Measurements from ENCODE around the gene VCX. TPM values are rescaled to one million over a fixed set of nuclear protein-coding genes. Genes with fewer than 3 reads are reported as not detected.
A peak's percentile ranks its signal among the peaks of the same experiment; 100 is the strongest.
"Not testable (repeated sequence)": the region's sequence is repeated elsewhere in the genome, so short reads cannot be mapped to it uniquely, and the experiment has no call there.

VCX gene
- 0.28 TPM in 1 of 2 replicates, not detected in the other for total RNA-seq
- long read RNA-seq = 0 reads

DNA sequence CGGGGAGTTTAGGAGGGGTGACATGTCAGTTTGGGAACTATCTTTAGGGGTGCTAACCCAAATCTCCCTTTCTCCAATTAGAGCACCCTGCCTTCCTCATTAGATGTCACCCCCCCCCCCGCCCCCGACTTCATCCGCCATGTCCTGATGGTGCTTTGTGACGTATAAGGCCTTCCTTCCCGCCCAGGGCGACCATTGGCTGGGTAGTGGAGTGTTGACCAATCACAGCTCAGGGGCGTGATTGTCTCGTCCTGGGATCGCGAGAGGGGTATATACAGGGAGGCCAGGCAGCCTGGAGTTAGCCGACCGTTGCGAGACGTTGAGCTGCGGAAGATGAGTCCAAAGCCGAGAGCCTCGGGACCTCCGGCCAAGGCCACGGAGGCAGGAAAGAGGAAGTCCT is at the start of gene VCX:
VCX (plus strand) TSS at position 301 of the 400 bp plus-strand sequence; CDS start at position 334, 33 bp downstream.
- not testable (repeated sequence) for H3K4me3 Mint-ChIP-seq; DNase-seq (ENCODE audit: low read depth, low spot score); H3K36me3 Mint-ChIP-seq (ENCODE audit: low read depth); H3K27me3 Mint-ChIP-seq (ENCODE audit: low read depth); H3K27ac Mint-ChIP-seq (ENCODE audit: unreplicated experiment); H3K4me1 Mint-ChIP-seq; H3K9me3 Mint-ChIP-seq

DNA sequence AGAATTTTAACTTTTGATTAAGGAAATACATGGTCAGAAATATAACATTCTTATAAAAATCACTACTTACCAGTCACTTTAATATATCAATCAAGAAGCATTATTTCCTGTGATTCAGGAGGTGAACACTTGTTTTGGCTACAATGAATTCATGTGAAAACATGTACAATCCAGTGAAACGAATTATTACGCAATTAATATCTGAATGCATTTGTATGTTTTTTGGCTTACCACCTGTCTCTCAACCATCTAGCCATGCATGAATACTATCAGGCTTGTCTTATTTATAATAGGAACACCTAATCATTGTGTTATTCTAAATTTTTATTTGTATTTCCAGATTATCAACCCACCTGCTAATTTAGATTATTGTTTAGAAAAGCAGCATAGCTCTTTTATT is 44.6 kb upstream of the VCX start:
- Mint-ChIP-seq H3K4me1 (no peaks in the 10 kb centered on the region), H3K36me3 (ENCODE audit: low read depth) (no peaks in the 10 kb centered on the region), H3K27me3 (ENCODE audit: low read depth) (peaks cover 2% of the 10 kb centered on the region), H3K9me3 (peaks cover 11% of the 10 kb centered on the region), H3K4me3 (no peak overlapping the region), H3K27ac (ENCODE audit: unreplicated experiment) (no peak overlapping the region)
- no peak for DNase-seq (ENCODE audit: low read depth, low spot score)
- TF ChIP-seq, protein P1, sequence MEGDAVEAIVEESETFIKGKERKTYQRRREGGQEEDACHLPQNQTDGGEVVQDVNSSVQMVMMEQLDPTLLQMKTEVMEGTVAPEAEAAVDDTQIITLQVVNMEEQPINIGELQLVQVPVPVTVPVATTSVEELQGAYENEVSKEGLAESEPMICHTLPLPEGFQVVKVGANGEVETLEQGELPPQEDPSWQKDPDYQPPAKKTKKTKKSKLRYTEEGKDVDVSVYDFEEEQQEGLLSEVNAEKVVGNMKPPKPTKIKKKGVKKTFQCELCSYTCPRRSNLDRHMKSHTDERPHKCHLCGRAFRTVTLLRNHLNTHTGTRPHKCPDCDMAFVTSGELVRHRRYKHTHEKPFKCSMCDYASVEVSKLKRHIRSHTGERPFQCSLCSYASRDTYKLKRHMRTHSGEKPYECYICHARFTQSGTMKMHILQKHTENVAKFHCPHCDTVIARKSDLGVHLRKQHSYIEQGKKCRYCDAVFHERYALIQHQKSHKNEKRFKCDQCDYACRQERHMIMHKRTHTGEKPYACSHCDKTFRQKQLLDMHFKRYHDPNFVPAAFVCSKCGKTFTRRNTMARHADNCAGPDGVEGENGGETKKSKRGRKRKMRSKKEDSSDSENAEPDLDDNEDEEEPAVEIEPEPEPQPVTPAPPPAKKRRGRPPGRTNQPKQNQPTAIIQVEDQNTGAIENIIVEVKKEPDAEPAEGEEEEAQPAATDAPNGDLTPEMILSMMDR (conservative IDR thresholded peaks at IDR 0.05) = no peak

DNA sequence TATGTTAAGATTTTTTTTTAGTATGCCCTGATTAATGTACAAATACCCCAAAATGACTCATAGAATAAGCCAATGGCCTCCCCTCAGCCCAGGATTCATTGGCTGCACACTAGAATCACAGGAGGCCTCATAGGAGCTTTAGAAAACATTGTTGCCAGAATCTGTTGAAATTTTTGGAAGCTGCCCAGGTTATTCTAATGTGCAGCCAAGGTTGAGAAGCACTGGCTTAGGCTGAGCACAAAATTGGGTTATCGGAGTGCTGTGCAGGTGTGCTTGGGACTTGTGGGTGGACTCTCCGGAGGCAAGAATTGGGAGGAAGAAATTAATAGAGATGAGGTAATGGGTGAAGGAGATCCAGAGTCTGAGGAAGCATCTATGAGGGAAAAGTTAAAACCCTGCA is 41.3 kb upstream of the VCX start:
- no peaks in the 10 kb centered on the region for H3K36me3 Mint-ChIP-seq (ENCODE audit: low read depth)
- H3K4me1 Mint-ChIP-seq = no peaks in the 10 kb centered on the region
- no peaks in the 10 kb centered on the region for H3K27me3 Mint-ChIP-seq (ENCODE audit: low read depth)
- no peak for DNase-seq (ENCODE audit: low read depth, low spot score)
- TF ChIP-seq, protein P1 (conservative IDR thresholded peaks at IDR 0.05) = no peak
- peaks cover 9% of the 10 kb centered on the region for H3K9me3 Mint-ChIP-seq
- no peak overlapping the region for H3K4me3 Mint-ChIP-seq
- H3K27ac Mint-ChIP-seq (ENCODE audit: unreplicated experiment) = peak overlapping the region; percentile 1

DNA sequence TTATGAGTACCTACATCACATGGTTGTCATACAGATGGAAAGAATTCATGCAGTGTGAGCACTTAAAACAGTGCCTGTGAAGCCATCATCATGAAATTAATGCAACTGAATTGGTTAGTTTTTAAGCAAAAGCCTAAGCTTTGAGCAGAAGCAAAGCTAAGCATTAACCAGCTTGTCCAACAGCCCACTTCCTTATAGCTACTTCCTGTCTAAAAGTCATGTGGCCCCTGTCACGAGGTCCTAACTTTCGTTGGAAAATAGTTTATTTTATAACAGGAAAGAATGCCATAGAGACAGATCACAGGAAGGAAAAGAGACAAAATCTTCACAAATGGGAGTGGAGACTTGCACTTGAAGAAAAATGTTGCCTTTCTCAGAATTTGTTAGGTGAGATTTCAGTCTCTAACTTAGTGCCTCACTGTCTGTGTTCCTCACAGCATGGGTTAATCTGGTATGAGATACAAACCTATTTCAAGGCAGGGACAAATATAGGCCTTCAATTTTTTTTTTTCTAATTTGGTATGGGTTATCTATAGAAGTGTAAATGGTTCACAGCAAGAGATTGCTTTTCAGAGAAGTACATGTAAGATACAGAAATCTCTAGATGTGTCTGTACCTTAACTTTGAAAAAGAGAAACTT is 27.7 kb upstream of the VCX start:
- no peak overlapping the region for H3K4me3 Mint-ChIP-seq
- H3K4me1 Mint-ChIP-seq = no peaks in the 10 kb centered on the region
- TF ChIP-seq, protein P1 (conservative IDR thresholded peaks at IDR 0.05) = no peak
- H3K9me3 Mint-ChIP-seq = peaks cover 10% of the 10 kb centered on the region
- DNase-seq (ENCODE audit: low read depth, low spot score) = no peak
- H3K27me3 Mint-ChIP-seq (ENCODE audit: low read depth) = no peaks in the 10 kb centered on the region
- no peak overlapping the region for H3K27ac Mint-ChIP-seq (ENCODE audit: unreplicated experiment)
- peaks cover 10% of the 10 kb centered on the region for H3K36me3 Mint-ChIP-seq (ENCODE audit: low read depth)

DNA sequence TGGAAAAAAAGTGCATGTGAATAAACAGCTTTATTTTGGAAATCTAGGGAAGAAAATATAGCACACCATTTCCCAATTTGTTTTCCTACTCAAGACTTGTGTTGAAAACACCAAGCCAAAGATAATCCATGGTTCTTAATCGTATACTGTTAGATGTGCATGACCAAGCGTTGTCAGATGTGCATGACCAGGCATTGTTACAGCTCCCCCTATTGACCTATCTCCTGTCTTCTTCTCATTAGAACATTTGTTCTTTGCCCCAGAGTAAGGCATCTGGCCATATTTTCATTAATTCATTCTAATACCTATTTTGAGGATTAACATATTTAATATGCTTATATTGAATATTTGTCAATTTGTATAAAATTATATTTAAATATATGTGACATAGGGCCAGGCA is 14.4 kb upstream of the VCX start:
- Mint-ChIP-seq H3K36me3 (ENCODE audit: low read depth) (no peaks in the 10 kb centered on the region), H3K27me3 (ENCODE audit: low read depth) (no peaks in the 10 kb centered on the region), H3K4me3 (no peak overlapping the region), H3K9me3 (no peaks in the 10 kb centered on the region), H3K27ac (ENCODE audit: unreplicated experiment) (no peak overlapping the region), H3K4me1 (peaks cover 5% of the 10 kb centered on the region)
- TF ChIP-seq, protein P1 (conservative IDR thresholded peaks at IDR 0.05) = peak; percentile 46
- DNase-seq (ENCODE audit: low read depth, low spot score) = no peak

DNA sequence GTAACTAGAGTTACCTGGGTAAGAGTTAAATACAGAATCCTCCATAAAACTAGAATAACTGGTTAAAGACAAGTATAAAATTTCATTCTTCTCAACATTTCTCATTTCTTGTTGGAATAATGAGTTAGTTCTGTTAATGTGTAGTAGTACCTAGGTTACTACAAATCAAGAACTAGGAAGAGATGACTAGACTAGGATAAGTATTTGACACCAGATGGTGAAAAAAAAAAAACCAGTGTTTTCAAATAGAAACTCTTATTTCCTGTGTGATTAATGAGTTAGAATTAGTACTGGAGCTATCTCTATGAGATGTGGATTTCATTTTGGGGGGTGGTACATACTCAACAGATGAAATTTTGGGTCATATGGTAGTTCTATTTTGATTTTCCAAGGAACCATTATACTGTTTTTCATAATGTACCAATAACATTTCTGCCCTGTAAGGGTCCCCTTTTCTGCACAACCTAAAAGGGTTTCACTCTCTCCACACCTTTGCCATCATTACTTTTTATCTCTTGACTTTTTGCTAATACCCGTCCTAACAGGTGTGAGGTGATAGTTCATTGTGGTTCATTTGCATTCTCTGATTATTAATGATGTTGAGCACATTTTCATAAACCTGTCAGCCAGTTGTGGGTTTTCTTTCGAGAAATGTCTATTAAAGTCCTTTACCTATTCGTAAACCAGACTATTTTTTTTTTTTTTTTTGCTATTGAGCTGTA is 1.7 kb upstream of the VCX start:
- H3K4me1 Mint-ChIP-seq = no peaks in the 10 kb centered on the region
- DNase-seq (ENCODE audit: low read depth, low spot score) = no peak
- no peaks in the 10 kb centered on the region for H3K36me3 Mint-ChIP-seq (ENCODE audit: low read depth)
- no peaks in the 10 kb centered on the region for H3K27me3 Mint-ChIP-seq (ENCODE audit: low read depth)
- TF ChIP-seq, protein P1 (conservative IDR thresholded peaks at IDR 0.05) = no peak
- no peak overlapping the region for H3K27ac Mint-ChIP-seq (ENCODE audit: unreplicated experiment)
- H3K4me3 Mint-ChIP-seq = no peak overlapping the region
- H3K9me3 Mint-ChIP-seq = no peaks in the 10 kb centered on the region
